ENCODE results near the gene CCDC136.

DNA sequence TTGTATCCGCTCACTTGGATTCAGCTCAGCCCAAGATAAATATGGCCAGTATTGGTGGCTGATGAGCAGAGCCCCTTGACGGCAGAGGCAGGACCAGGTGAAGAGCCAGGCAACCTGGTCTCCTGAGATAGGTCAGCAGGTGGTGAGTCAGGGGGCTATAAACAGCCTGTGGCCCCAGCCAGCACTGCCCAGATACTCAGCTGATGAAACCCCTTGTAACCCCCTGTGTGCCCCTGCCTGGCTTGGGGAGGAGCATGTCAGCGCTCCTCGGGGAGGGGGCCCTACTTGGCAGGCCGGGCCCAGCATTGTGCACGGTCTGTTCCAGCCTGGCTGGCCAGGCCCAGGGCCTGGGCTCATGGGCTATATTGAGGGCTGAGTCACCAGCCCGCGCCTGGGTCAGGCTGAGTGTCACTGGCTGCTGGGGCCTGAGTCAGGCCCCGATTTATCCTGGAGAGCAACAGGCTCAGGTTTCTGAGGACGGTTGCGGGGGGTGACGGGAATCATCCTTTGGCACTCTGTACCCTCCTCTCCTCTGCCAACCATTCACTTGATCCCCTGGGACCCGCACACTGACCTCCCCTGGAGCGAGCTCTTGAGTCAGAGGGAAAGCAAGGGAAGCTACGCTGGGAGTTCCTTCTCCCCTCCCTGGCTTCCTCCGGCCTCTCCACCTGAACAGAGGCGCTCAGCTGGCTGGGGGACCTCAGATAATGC lies 35.6 kb downstream of the CCDC136 start:
- TF ChIP-seq CTCF (conservative IDR thresholded peaks at IDR 0.05): no peak
- no peak for TF ChIP-seq ZFX (IDR thresholded peaks at IDR 0.05)
